PC-3 (cell line): Measurements from ENCODE around the gene MED13. TPM values are rescaled to one million over a fixed set of nuclear protein-coding genes. Genes with fewer than 3 reads are reported as not detected.

Experiments used
- total RNA-seq: library from RNA; depleted of rRNA; stranded (reverse); fragments of >200 nt; gene quantifications from 2 replicates; pipeline ENCODE4 v1.2.3, GENCODE V29; 2014; rRNA removed

Gene MED13
- total RNA-seq, 1 experiment from 2014 or later = 36.8 TPM

Other genes with a start within 250 kb of the MED13 start
- gene BRIP1, start 201.8 kb downstream of the MED13 start, total RNA-seq = 13.8 and 21.1 TPM in 2 replicates
- gene INTS2, start 137.3 kb downstream of the MED13 start, total RNA-seq = 16.3 and 18.1 TPM in 2 replicates